HCT116 (cell line): Measurements from ENCODE around the gene KHDC4. TPM values are rescaled to one million over a fixed set of nuclear protein-coding genes. Genes with fewer than 3 reads are reported as not detected.

ENCODE experiments used
- ATAC-seq: fragments of 200-7000 bp; cut with Tn5 transposase; 2 replicates; pipeline ENCODE4 v1.9.1; 2020; ENCODE audit warnings: mild to moderate bottlenecking, moderate library complexity
- BruUV-seq: library from RNA; stranded (reverse); fragments of 400-500 nt; replicated peaks from 2 replicates; lab custom pipeline; 2021; lab: Mats Ljungman, UMichigan
- CTCF ChIA-PET: fragments of 300-600 bp; sonication (Branson Sonifier 250); formaldehyde crosslinking; loops from one replicate; lab custom pipeline; 2021; ENCODE audit warnings: antibody characterized with exemption; lab: Charles Lee
- POLR2A ChIA-PET: fragments of 300-600, 350-600 bp; sonication (Branson Sonifier 250); formaldehyde crosslinking; loops from one replicate; lab custom pipeline; 2021; ENCODE audit warnings: antibody characterized with exemption; lab: Charles Lee
- RAD21 ChIA-PET, 2 experiments: fragments of 300-600 bp; sonication (Branson Sonifier 250); formaldehyde crosslinking; loops; one replicate each; lab custom pipeline; 2023; ENCODE audit warnings: low total read pairs in 2 of 2; ENCODE audit not compliant: uncharacterized antibody in 2 of 2, unreplicated experiment in 2 of 2, low non-redundant PET in 1 of 2; lab: Charles Lee
- DNase-seq: peaks from one replicate; pipeline ENCODE4 v3.0.0-alpha.2; 2010; ENCODE audit warnings: low read depth, low spot score
- H2AFZ ChIP-seq: fragments of 200-600 bp; shearing (Covaris generic), sonication (generic); 2 replicates; pipeline ENCODE4 v1.6.1; 2017; ENCODE audit warnings: low read depth, mixed run types, mixed read lengths, antibody characterized with exemption, low read length; ENCODE audit not compliant: poor library complexity, severe bottlenecking
- H3K27ac ChIP-seq: 2 replicates; pipeline ENCODE4 v1.5.1; 2012; ENCODE audit warnings: low read depth, low read length
- H3K27me3 ChIP-seq: fragments of 200-600 bp; sonication (generic); 2 replicates; pipeline ENCODE4 v1.6.1; 2016; ENCODE audit warnings: mixed run types, low read length, mixed read lengths; ENCODE audit not compliant: insufficient read depth
- H3K36me3 ChIP-seq, 2 experiments: fragments of 200-500 bp in 1 of 2; fragments of 200-600 bp in 1 of 2; sonication (Bioruptor generic) in 1 of 2; sonication (generic) in 1 of 2; 2 replicates each; pipeline versions ENCODE4 v1.5.1 to v1.6.1; 2014 to 2016; ENCODE audit warnings: low read length in 2 of 2, inconsistent platforms in 1 of 2, mixed read lengths in 1 of 2, mixed run types in 1 of 2; ENCODE audit not compliant: insufficient read depth in 2 of 2, control insufficient read depth in 1 of 2
- H3K4me1 ChIP-seq, 2 experiments: fragments of 200-600 bp in 1 of 2; sonication (generic) in 1 of 2; 2 replicates each; pipeline versions ENCODE4 v1.5.1 to v1.6.1; 2012 to 2017; ENCODE audit warnings: low read length in 2 of 2, inconsistent platforms in 1 of 2, mild to moderate bottlenecking in 1 of 2, mixed read lengths in 1 of 2, mixed run types in 1 of 2, moderate library complexity in 1 of 2; ENCODE audit not compliant: insufficient read depth in 2 of 2, control insufficient read depth in 1 of 2
- H3K4me2 ChIP-seq: fragments of 200-600 bp; sonication (generic); 2 replicates; pipeline ENCODE4 v1.6.1; 2017; ENCODE audit warnings: mixed run types, low read length, mixed read lengths
- H3K4me3 ChIP-seq, 2 experiments: fragments of 200-600 bp in 1 of 2; sonication (generic) in 1 of 2; replicated peaks in 1 of 2; 2 replicates each; pipeline ENCODE4 v1.5.1; 2011 to 2016; ENCODE audit warnings: low read length in 2 of 2, control low read depth in 1 of 2, low read depth in 1 of 2, mild to moderate bottlenecking in 1 of 2, mixed read lengths in 1 of 2, mixed run types in 1 of 2
- H3K79me2 ChIP-seq: fragments of 200-600 bp; sonication (generic); 2 replicates; pipeline ENCODE4 v1.6.1; 2017; ENCODE audit warnings: mild to moderate bottlenecking, mixed run types, low read length, moderate library complexity, mixed read lengths; ENCODE audit not compliant: insufficient read depth
- H3K9ac ChIP-seq: fragments of 200-600 bp; sonication (generic); 2 replicates; pipeline ENCODE4 v1.6.1; 2016; ENCODE audit warnings: low read length, mixed read lengths
- H3K9me2 ChIP-seq: fragments of 200-600 bp; sonication (generic), shearing (Covaris generic); 2 replicates; pipeline ENCODE4 v1.6.1; 2017; ENCODE audit warnings: mixed run types, mild to moderate bottlenecking, moderate library complexity; ENCODE audit not compliant: insufficient read depth
- H3K9me3 ChIP-seq, 2 experiments: fragments of 200-500 bp in 1 of 2; fragments of 200-600 bp in 1 of 2; sonication (Bioruptor generic) in 1 of 2; sonication (generic) in 1 of 2; 2 replicates each; pipeline ENCODE4 v1.6.1; 2014 to 2017; ENCODE audit warnings: low read length in 2 of 2, mixed read lengths in 2 of 2, inconsistent platforms in 1 of 2, low read depth in 1 of 2, mild to moderate bottlenecking in 1 of 2, mixed run types in 1 of 2, moderate library complexity in 1 of 2; ENCODE audit not compliant: control insufficient read depth in 1 of 2, insufficient read depth in 1 of 2
- H4K20me1 ChIP-seq: fragments of 200-600 bp; sonication (generic), shearing (Covaris generic); 2 replicates; pipeline ENCODE4 v1.6.1; 2017; ENCODE audit warnings: mixed run types, mild to moderate bottlenecking, moderate library complexity; ENCODE audit not compliant: insufficient read depth
- ATF3 ChIP-seq: IDR thresholded peaks from 2 replicates; pipeline ENCODE4 v1.6.1; 2012
- CEBPB ChIP-seq: IDR thresholded peaks from 2 replicates; pipeline ENCODE4 v1.6.1; 2012; ENCODE audit warnings: low read depth
- EZH2 ChIP-seq: fragments of 200-600 bp; sonication (generic); IDR thresholded peaks from 2 replicates; pipeline ENCODE4 v1.6.1; 2017; ENCODE audit warnings: antibody characterized with exemption, mixed run types
- FOSL1 ChIP-seq: IDR thresholded peaks from 2 replicates; pipeline ENCODE4 v1.6.1; 2012; ENCODE audit warnings: low read depth
- MAX ChIP-seq: IDR thresholded peaks from 2 replicates; pipeline ENCODE4 v1.6.1; 2012
- POLR2A ChIP-seq: IDR thresholded peaks from 2 replicates; pipeline ENCODE4 v1.7.0; 2011; ENCODE audit warnings: borderline replicate concordance; ENCODE audit not compliant: insufficient read depth, insufficient read length; ENCODE audit errors: extremely low read depth
- POLR2AphosphoS5 ChIP-seq: IDR thresholded peaks from 2 replicates; pipeline ENCODE4 v1.6.1; 2011; ENCODE audit warnings: mild to moderate bottlenecking, low read depth, low read length, moderate library complexity
- RAD21 ChIP-seq: IDR thresholded peaks from 2 replicates; pipeline ENCODE4 v1.6.1; 2012; ENCODE audit warnings: low read depth, mild to moderate bottlenecking
- REST ChIP-seq: IDR thresholded peaks from 2 replicates; pipeline ENCODE4 v1.6.1; 2012; ENCODE audit warnings: low read depth
- SRF ChIP-seq: IDR thresholded peaks from 2 replicates; pipeline ENCODE4 v1.6.1; 2012; ENCODE audit warnings: low read depth
- TCF7L2 ChIP-seq: IDR thresholded peaks from 2 replicates; pipeline ENCODE4 v1.7.0; 2011; ENCODE audit warnings: borderline replicate concordance, inconsistent platforms; ENCODE audit not compliant: insufficient read depth, insufficient read length; ENCODE audit errors: extremely low read depth
- ZFX ChIP-seq: fragments of 450-650 bp; IDR thresholded peaks from 2 replicates; pipeline ENCODE4 v1.6.1; 2017
- intact Hi-C: fragments of 100-400 bp; cut with micrococcal nuclease; formaldehyde crosslinking; loops from 2 replicates; pipeline ENCODE4 v1.10.0; 2022
- total RNA-seq: library from RNA; stranded (reverse); gene quantifications from one replicate; pipeline ENCODE4 v1.2.1, GENCODE V29; 2021; ENCODE audit not compliant: unreplicated experiment
- TF ChIP-seq, protein P1 (sequence below): IDR thresholded peaks from 2 replicates; pipeline ENCODE4 v1.6.1; 2011; ENCODE audit warnings: mild to moderate bottlenecking, low read length, moderate library complexity; ENCODE audit not compliant: insufficient replicate concordance; ENCODE audit errors: extremely low read depth

The KHDC4 gene
- total RNA-seq, 1 experiment from 2014 or later, result 60.7 TPM

DNA sequence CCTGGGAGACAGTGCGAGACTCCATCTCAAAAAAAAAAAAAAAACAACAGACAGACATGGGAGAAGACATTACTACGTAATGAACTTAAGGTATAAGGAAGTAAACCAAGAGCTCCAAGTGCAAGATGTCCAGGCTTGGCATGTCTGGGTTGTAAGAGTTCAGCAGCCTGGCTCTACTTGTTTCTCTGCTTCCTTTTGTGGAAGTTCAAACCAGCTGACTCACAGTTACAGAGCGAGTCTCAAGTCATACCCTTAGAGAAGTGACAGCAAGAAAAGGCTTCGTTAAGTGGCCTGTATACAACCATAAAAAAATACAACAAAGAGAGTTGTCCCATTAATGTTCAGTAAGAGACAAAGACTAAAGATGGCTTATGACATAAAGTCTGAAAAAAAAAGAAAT, 24.3 kb downstream of the KHDC4 start:
- no peak overlapping the region for H2AFZ ChIP-seq
- ChIA-PET CTCF (no interaction called here), RAD21 (no interaction called here), POLR2A (no interaction called here)
- no peak overlapping the region for H3K9ac ChIP-seq
- no peak overlapping the region for H3K4me3 ChIP-seq
- no peaks in the 10 kb centered on the region for H3K9me3 ChIP-seq
- no peaks in the 10 kb centered on the region for H3K9me2 ChIP-seq
- no peak for DNase-seq
- ATAC-seq, result no peak
- no peak overlapping the region for H3K4me2 ChIP-seq
- no TSS peak for BruUV-seq
- intact Hi-C loops, result no loop called here
- H3K4me1 ChIP-seq, result peaks cover 0 to 23% of the 10 kb centered on the region in 2 experiments; a peak in 2 of 4 replicates
- TF ChIP-seq POLR2A (no peak), SRF (no peak), EZH2 (no peak), MAX (no peak), ATF3 (no peak), FOSL1 (no peak), CEBPB (no peak), RAD21 (no peak), REST (no peak), POLR2AphosphoS5 (no peak), TCF7L2 (no peak), ZFX (no peak)
- TF ChIP-seq, protein P1, sequence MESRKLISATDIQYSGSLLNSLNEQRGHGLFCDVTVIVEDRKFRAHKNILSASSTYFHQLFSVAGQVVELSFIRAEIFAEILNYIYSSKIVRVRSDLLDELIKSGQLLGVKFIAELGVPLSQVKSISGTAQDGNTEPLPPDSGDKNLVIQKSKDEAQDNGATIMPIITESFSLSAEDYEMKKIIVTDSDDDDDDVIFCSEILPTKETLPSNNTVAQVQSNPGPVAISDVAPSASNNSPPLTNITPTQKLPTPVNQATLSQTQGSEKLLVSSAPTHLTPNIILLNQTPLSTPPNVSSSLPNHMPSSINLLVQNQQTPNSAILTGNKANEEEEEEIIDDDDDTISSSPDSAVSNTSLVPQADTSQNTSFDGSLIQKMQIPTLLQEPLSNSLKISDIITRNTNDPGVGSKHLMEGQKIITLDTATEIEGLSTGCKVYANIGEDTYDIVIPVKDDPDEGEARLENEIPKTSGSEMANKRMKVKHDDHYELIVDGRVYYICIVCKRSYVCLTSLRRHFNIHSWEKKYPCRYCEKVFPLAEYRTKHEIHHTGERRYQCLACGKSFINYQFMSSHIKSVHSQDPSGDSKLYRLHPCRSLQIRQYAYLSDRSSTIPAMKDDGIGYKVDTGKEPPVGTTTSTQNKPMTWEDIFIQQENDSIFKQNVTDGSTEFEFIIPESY, result no peak
- H3K36me3 ChIP-seq, result peaks cover 47 to 70% of the 10 kb centered on the region in 2 experiments
- H3K27me3 ChIP-seq, result no peaks in the 10 kb centered on the region
- no peak overlapping the region for H3K27ac ChIP-seq
- H3K79me2 ChIP-seq, result peaks cover 16% of the 10 kb centered on the region; the same call in 1 of the 2 replicates
- H4K20me1 ChIP-seq, result peaks cover 8% of the 10 kb centered on the region; the same call in 1 of the 2 replicates
